ENCODE measurements around the gene HMGB2. TPM values are rescaled to one million over a fixed set of nuclear protein-coding genes. Genes with fewer than 3 reads are reported as not detected.

Gene HMGB2
- total RNA-seq, 2 donors from 2014 or later, result 131 to 139 TPM

- Mint-ChIP-seq H3K4me3 (no peak overlapping the region), H3K27ac (no peak overlapping the region), H3K4me1 (peaks cover 7% of the 10 kb centered on the region), H3K27me3 (no peaks in the 10 kb centered on the region), H3K36me3 (ENCODE audit: low read depth) (no peaks in the 10 kb centered on the region)
- no peak for ATAC-seq
- no peak for DNase-seq
- H3K9me3 ChIP-seq (ENCODE audit: control insufficient read depth, low read length, poor library complexity, severe bottlenecking), result no peaks in the 10 kb centered on the region
Observed at GRCh38 chr4:173291899-173292298, 42.3 kb downstream of the HMGB2 start.

GRCh38 chr4:173289353-173289727 is 44.8 kb downstream of the HMGB2 start:
- ATAC-seq (no peak), DNase-seq (no peak)
- H3K4me3 Mint-ChIP-seq, result peak overlapping the region; percentile 65
- H3K27ac Mint-ChIP-seq, result peak overlapping the region; percentile 57
- no peaks in the 10 kb centered on the region for H3K27me3 Mint-ChIP-seq
- no peaks in the 10 kb centered on the region for H3K36me3 Mint-ChIP-seq (ENCODE audit: low read depth)
- H3K9me3 ChIP-seq (ENCODE audit: control insufficient read depth, low read length, poor library complexity, severe bottlenecking), result no peaks in the 10 kb centered on the region
- H3K4me1 Mint-ChIP-seq, result peaks cover 7% of the 10 kb centered on the region

- Mint-ChIP-seq H3K4me3 (peak overlapping the region; percentile 65), H3K27me3 (no peaks in the 10 kb centered on the region), H3K4me1 (peaks cover 7% of the 10 kb centered on the region), H3K36me3 (ENCODE audit: low read depth) (no peaks in the 10 kb centered on the region), H3K27ac (peak overlapping the region; percentile 57)
- DNase-seq, result no peak
- H3K9me3 ChIP-seq (ENCODE audit: control insufficient read depth, low read length, poor library complexity, severe bottlenecking), result no peaks in the 10 kb centered on the region
- no peak for ATAC-seq
Observed at GRCh38 chr4:173288698-173289352, 45.3 kb downstream of the HMGB2 start.

- peak overlapping the region; percentile 65 for H3K4me3 Mint-ChIP-seq
- no peaks in the 10 kb centered on the region for H3K36me3 Mint-ChIP-seq (ENCODE audit: low read depth)
- H3K27ac Mint-ChIP-seq, result no peak overlapping the region
- H3K27me3 Mint-ChIP-seq, result no peaks in the 10 kb centered on the region
- H3K4me1 Mint-ChIP-seq, result peaks cover 7% of the 10 kb centered on the region
- DNase-seq (peak; percentile 29 to 59 (median 38)), ATAC-seq (peak; percentile 53)
- no peaks in the 10 kb centered on the region for H3K9me3 ChIP-seq (ENCODE audit: control insufficient read depth, low read length, poor library complexity, severe bottlenecking)
Observed at GRCh38 chr4:173288296-173288695, 45.9 kb downstream of the HMGB2 start.

GRCh38 chr4:173287486-173287885 is 46.7 kb downstream of the HMGB2 start:
- ATAC-seq (no peak), DNase-seq (no peak)
- H3K4me3 Mint-ChIP-seq, result no peak overlapping the region
- no peaks in the 10 kb centered on the region for H3K36me3 Mint-ChIP-seq (ENCODE audit: low read depth)
- no peaks in the 10 kb centered on the region for H3K27me3 Mint-ChIP-seq
- no peak overlapping the region for H3K27ac Mint-ChIP-seq
- no peaks in the 10 kb centered on the region for H3K9me3 ChIP-seq (ENCODE audit: control insufficient read depth, low read length, poor library complexity, severe bottlenecking)
- peaks cover 7% of the 10 kb centered on the region for H3K4me1 Mint-ChIP-seq

GRCh38 chr4:173284463-173284862 is 49.7 kb downstream of the HMGB2 start:
- Mint-ChIP-seq H3K36me3 (ENCODE audit: low read depth) (no peaks in the 10 kb centered on the region), H3K27me3 (no peaks in the 10 kb centered on the region), H3K27ac (no peak overlapping the region), H3K4me3 (no peak overlapping the region), H3K4me1 (peaks cover 9% of the 10 kb centered on the region)
- no peaks in the 10 kb centered on the region for H3K9me3 ChIP-seq (ENCODE audit: control insufficient read depth, low read length, poor library complexity, severe bottlenecking)
- ATAC-seq (no peak), DNase-seq (no peak)

- no peak overlapping the region for H3K4me3 Mint-ChIP-seq
- H3K27me3 Mint-ChIP-seq, result no peaks in the 10 kb centered on the region
- H3K4me1 Mint-ChIP-seq, result peaks cover 4% of the 10 kb centered on the region
- peaks cover 4% of the 10 kb centered on the region for H3K36me3 Mint-ChIP-seq (ENCODE audit: low read depth)
- ATAC-seq, result no peak
- H3K27ac Mint-ChIP-seq, result no peak overlapping the region
- no peak for DNase-seq
- H3K9me3 ChIP-seq (ENCODE audit: control insufficient read depth, low read length, poor library complexity, severe bottlenecking), result no peaks in the 10 kb centered on the region
Observed at GRCh38 chr4:173282626-173283025, 51.5 kb downstream of the HMGB2 start.

- H3K27ac Mint-ChIP-seq, result no peak overlapping the region
- ATAC-seq (no peak), DNase-seq (no peak)
- H3K4me3 Mint-ChIP-seq, result no peak overlapping the region
- peaks cover 4% of the 10 kb centered on the region for H3K36me3 Mint-ChIP-seq (ENCODE audit: low read depth)
- H3K9me3 ChIP-seq (ENCODE audit: control insufficient read depth, low read length, poor library complexity, severe bottlenecking), result no peaks in the 10 kb centered on the region
- no peaks in the 10 kb centered on the region for H3K27me3 Mint-ChIP-seq
- H3K4me1 Mint-ChIP-seq, result peaks cover 4% of the 10 kb centered on the region
Observed at GRCh38 chr4:173282256-173282562, 51.9 kb downstream of the HMGB2 start.

GRCh38 chr4:173281406-173282255 is 52.5 kb downstream of the HMGB2 start:
- no peak overlapping the region for H3K4me3 Mint-ChIP-seq
- no peaks in the 10 kb centered on the region for H3K27me3 Mint-ChIP-seq
- peaks cover 4% of the 10 kb centered on the region for H3K4me1 Mint-ChIP-seq
- ATAC-seq (no peak), DNase-seq (no peak)
- H3K9me3 ChIP-seq (ENCODE audit: control insufficient read depth, low read length, poor library complexity, severe bottlenecking), result no peaks in the 10 kb centered on the region
- H3K27ac Mint-ChIP-seq, result no peak overlapping the region
- H3K36me3 Mint-ChIP-seq (ENCODE audit: low read depth), result peaks cover 4% of the 10 kb centered on the region

Other genes starting within 250 kb of the HMGB2 start
- 10 to 100 TPM; 12.5 to 13.7 TPM for gene GALNT7, start 165.5 kb downstream of the HMGB2 start, total RNA-seq
- 1 to 10 TPM; 4.0 to 5.3 TPM for gene SAP30, start 36.6 kb upstream of the HMGB2 start, total RNA-seq
- gene SCRG1, start 64.8 kb upstream of the HMGB2 start, total RNA-seq, result not detected
- not detected for gene HAND2, start 195.9 kb upstream of the HMGB2 start, total RNA-seq

All from T-helper 17 cell (primary cell).